H1 (cell line): ENCODE data around the gene AHRR. TPM values are rescaled to one million over a fixed set of nuclear protein-coding genes. Genes with fewer than 3 reads are reported as not detected.

Experiments
- CTCF ChIA-PET: fragments of 300-600 bp; sonication (Branson Sonifier 250); formaldehyde crosslinking; loops from one replicate; lab custom pipeline; 2021; ENCODE audit not compliant: partially characterized antibody; lab: Charles Lee
- POLR2A ChIA-PET: fragments of 300-600 bp; sonication (Branson Sonifier 250); formaldehyde crosslinking; loops from one replicate; lab custom pipeline; 2021; ENCODE audit warnings: inconsistent platforms; ENCODE audit not compliant: partially characterized antibody; lab: Charles Lee
- DNase-seq, 2 experiments: peaks; one replicate each; pipeline versions ENCODE4 v3.0.0 to v3.0.0-alpha.2; 2010 to 2022; ENCODE audit warnings: low spot score in 2 of 2, low read depth in 1 of 2, mixed read lengths in 1 of 2
- FAIRE-seq: peaks from 2 replicates; lab custom pipeline; 2011; peaks lifted over from hg19 to GRCh38; lab: Jason Lieb, UNC
- H2AFZ ChIP-seq: 2 replicates; pipeline ENCODE4 v1.8.1; 2012; ENCODE audit warnings: low read length, inconsistent platforms
- H2AK5ac ChIP-seq: 2 replicates; pipeline ENCODE4 v1.6.1; 2013; ENCODE audit warnings: low read depth, low read length
- H2BK120ac ChIP-seq: replicated peaks from 2 replicates; pipeline ENCODE3; 2013; ENCODE audit warnings: low read depth, low read length, inconsistent platforms
- H2BK12ac ChIP-seq: 2 replicates; pipeline ENCODE4 v1.6.1; 2013; ENCODE audit warnings: low read depth, low read length
- H2BK15ac ChIP-seq: 2 replicates; pipeline ENCODE4 v1.6.1; 2013; ENCODE audit warnings: low read length
- H2BK20ac ChIP-seq: 2 replicates; pipeline ENCODE4 v1.6.1; 2013; ENCODE audit warnings: low read length
- H2BK5ac ChIP-seq: 2 replicates; pipeline ENCODE4 v1.6.1; 2013; ENCODE audit warnings: low read depth, low read length
- H3K14ac ChIP-seq: 2 replicates; pipeline ENCODE4 v1.6.1; 2013; ENCODE audit warnings: inconsistent platforms; ENCODE audit not compliant: insufficient read length
- H3K18ac ChIP-seq: 2 replicates; pipeline ENCODE4 v1.6.1; 2013; ENCODE audit warnings: low read length; ENCODE audit errors: extremely low read depth
- H3K23ac ChIP-seq: 2 replicates; pipeline ENCODE4 v1.6.1; 2013; ENCODE audit warnings: inconsistent platforms; ENCODE audit not compliant: insufficient read length
- H3K23me2 ChIP-seq: 2 replicates; pipeline ENCODE4 v1.6.1; 2013; ENCODE audit warnings: low read depth, low read length
- H3K27ac ChIP-seq: 2 replicates; pipeline ENCODE4 v1.6.1; 2011; ENCODE audit warnings: low read depth, low read length, inconsistent platforms
- H3K27me3 ChIP-seq, 4 experiments: replicated peaks in 1 of 4; 1 replicate in 1 of 4; 2 replicates in 3 of 4; pipeline versions ENCODE4 v1.6.1 to v1.8.1; 2011 to 2013; ENCODE audit warnings: low read length in 3 of 4, mild to moderate bottlenecking in 3 of 4, inconsistent platforms in 2 of 4, mixed read lengths in 2 of 4, moderate library complexity in 1 of 4; ENCODE audit not compliant: control insufficient read depth in 3 of 4, insufficient read depth in 3 of 4; ENCODE audit errors: extremely low read depth in 1 of 4
- H3K36me3 ChIP-seq, 4 experiments: 2 replicates each; pipeline versions ENCODE4 v1.6.1 to v1.8.1; 2011 to 2013; ENCODE audit warnings: mild to moderate bottlenecking in 4 of 4, low read length in 3 of 4, moderate library complexity in 2 of 4, control low read depth in 1 of 4, inconsistent platforms in 1 of 4; ENCODE audit not compliant: insufficient read depth in 4 of 4, control insufficient read depth in 2 of 4
- H3K4ac ChIP-seq: replicated peaks from 2 replicates; pipeline ENCODE3; 2013; ENCODE audit warnings: low read length, low read depth, mixed read lengths, inconsistent platforms; ENCODE audit not compliant: insufficient read length
- H3K4me1 ChIP-seq, 4 experiments: replicated peaks in 1 of 4; 1 replicate in 1 of 4; 2 replicates in 3 of 4; pipeline versions ENCODE4 v1.6.1 to v1.8.1; 2011 to 2013; ENCODE audit warnings: low read length in 3 of 4, inconsistent platforms in 2 of 4, mixed read lengths in 1 of 4; ENCODE audit not compliant: insufficient read depth in 4 of 4, control insufficient read depth in 3 of 4
- H3K4me2 ChIP-seq, 2 experiments: 2 replicates each; pipeline versions ENCODE4 v1.6.1 to v1.8.1; 2011 to 2013; ENCODE audit warnings: low read depth in 2 of 2, low read length in 2 of 2, control low read depth in 1 of 2, inconsistent platforms in 1 of 2, mild to moderate bottlenecking in 1 of 2; ENCODE audit not compliant: insufficient read depth in 1 of 2
- H3K4me3 ChIP-seq, 4 experiments: fragments of 200-600, 300-600 bp in 1 of 4; sonication (generic), shearing (Covaris generic), sonication (Bioruptor Twin) in 1 of 4; 2 replicates each; pipeline versions ENCODE4 v1.5.1 to v1.8.1; 2011 to 2016; ENCODE audit warnings: low read length in 4 of 4, low read depth in 3 of 4, control low read depth in 2 of 4, inconsistent platforms in 2 of 4, mild to moderate bottlenecking in 2 of 4, mixed read lengths in 1 of 4, moderate library complexity in 1 of 4; ENCODE audit not compliant: insufficient read depth in 2 of 4; ENCODE audit errors: extremely low read depth in 1 of 4
- H3K56ac ChIP-seq: replicated peaks from 2 replicates; pipeline ENCODE3; 2013; ENCODE audit warnings: low read depth, mild to moderate bottlenecking, mixed read lengths, low read length, inconsistent platforms; ENCODE audit not compliant: insufficient read length
- H3K79me1 ChIP-seq: 2 replicates; pipeline ENCODE4 v1.6.1; 2013; ENCODE audit warnings: low read depth, low read length, control low read depth
- H3K79me2 ChIP-seq, 2 experiments: 2 replicates each; pipeline versions ENCODE4 v1.6.1 to v1.8.1; 2012 to 2013; ENCODE audit warnings: low read length in 2 of 2, mild to moderate bottlenecking in 2 of 2, inconsistent platforms in 1 of 2; ENCODE audit not compliant: insufficient read depth in 2 of 2, control insufficient read depth in 1 of 2
- H3K9ac ChIP-seq, 4 experiments: replicated peaks in 1 of 4; 1 replicate in 1 of 4; 2 replicates in 3 of 4; pipeline versions ENCODE4 v1.6.1 to v1.8.1; 2011 to 2013; ENCODE audit warnings: low read depth in 3 of 4, low read length in 3 of 4, control low read depth in 2 of 4, mild to moderate bottlenecking in 2 of 4, moderate library complexity in 2 of 4, inconsistent platforms in 1 of 4; ENCODE audit errors: extremely low read depth in 1 of 4
- H3K9me3 ChIP-seq, 2 experiments: 2 replicates each; pipeline versions ENCODE4 v1.6.1 to v1.8.1; 2012 to 2013; ENCODE audit warnings: mild to moderate bottlenecking in 2 of 2, moderate library complexity in 2 of 2, control low read depth in 1 of 2, inconsistent platforms in 1 of 2, low read depth in 1 of 2, low read length in 1 of 2, mixed read lengths in 1 of 2; ENCODE audit not compliant: insufficient read depth in 2 of 2
- H4K20me1 ChIP-seq, 2 experiments: replicated peaks in 1 of 2; 2 replicates each; pipeline versions ENCODE3 to v1.8.1; 2011 to 2013; ENCODE audit warnings: inconsistent platforms in 2 of 2, low read length in 2 of 2, mild to moderate bottlenecking in 1 of 2; ENCODE audit not compliant: insufficient read depth in 2 of 2, control insufficient read depth in 1 of 2
- H4K5ac ChIP-seq: 2 replicates; pipeline ENCODE4 v1.6.1; 2013; ENCODE audit warnings: low read length, low read depth, mixed read lengths, inconsistent platforms; ENCODE audit not compliant: insufficient read length
- H4K8ac ChIP-seq: 2 replicates; pipeline ENCODE4 v1.8.0; 2013; ENCODE audit warnings: mild to moderate bottlenecking, moderate library complexity, low read length, inconsistent platforms; ENCODE audit not compliant: insufficient read depth; ENCODE audit errors: extremely low read depth
- H4K91ac ChIP-seq: replicated peaks from 2 replicates; pipeline ENCODE3; 2013; ENCODE audit warnings: low read length, mixed read lengths, inconsistent platforms; ENCODE audit not compliant: insufficient read length
- ASH2L ChIP-seq: fragments of 200-600, 300-600 bp; sonication (generic); IDR thresholded peaks from one replicate; pipeline ENCODE4 v1.7.1; 2017; ENCODE audit warnings: low read length
- CBX8 ChIP-seq: fragments of 300-800, 300-1000 bp; sonication (generic); IDR thresholded peaks from 2 replicates; pipeline ENCODE4 v1.7.1; 2016; ENCODE audit warnings: low read depth, low read length, borderline replicate concordance
- CHD1 ChIP-seq: IDR thresholded peaks from 2 replicates; pipeline ENCODE4 v1.6.1; 2012; ENCODE audit warnings: low read depth, low read length, improper control_type of control experiment
- CTBP2 ChIP-seq: IDR thresholded peaks from 2 replicates; pipeline ENCODE4 v1.7.0; 2011; ENCODE audit warnings: borderline replicate concordance, mild to moderate bottlenecking, moderate library complexity, mixed read lengths, low read length; ENCODE audit not compliant: insufficient read depth, insufficient read length
- EP300 ChIP-seq, 2 experiments: IDR thresholded peaks; 1 replicate in 1 of 2; 2 replicates in 1 of 2; pipeline ENCODE4 v1.6.1; 2011 to 2012; ENCODE audit warnings: low read depth in 2 of 2, low read length in 2 of 2, mild to moderate bottlenecking in 2 of 2, borderline replicate concordance in 1 of 2, inconsistent platforms in 1 of 2, moderate library complexity in 1 of 2
- KDM4A ChIP-seq: IDR thresholded peaks from one replicate; pipeline ENCODE4 v1.7.1; 2012; ENCODE audit warnings: low read depth, mild to moderate bottlenecking, moderate library complexity, low read length, inconsistent platforms; ENCODE audit not compliant: severe bottlenecking
- RNF2 ChIP-seq: fragments of 200-900, 300-1000 bp; sonication (generic); IDR thresholded peaks from 2 replicates; pipeline ENCODE4 v1.7.1; 2016; ENCODE audit warnings: borderline replicate concordance, low read depth, mild to moderate bottlenecking, antibody characterized with exemption, low read length; ENCODE audit not compliant: poor library complexity, severe bottlenecking; ENCODE audit errors: missing control alignments
- SP4 ChIP-seq: IDR thresholded peaks from 2 replicates; pipeline ENCODE4 v1.6.1; 2012; ENCODE audit warnings: low read length, inconsistent platforms
- TAF7 ChIP-seq: optimal IDR thresholded peaks from 2 replicates; pipeline ENCODE3; 2011; ENCODE audit warnings: low read depth, mild to moderate bottlenecking, inconsistent platforms, low read length, moderate library complexity, borderline replicate concordance
- WGBS, 2 experiments: shearing (Covaris generic) in 1 of 2; methylation state at CpG; one replicate each; pipeline versions ENCODE4 v1.1.6 to v1.1.7; 2013 to 2015; ENCODE audit warnings: low lambda C conversion rate in 2 of 2, mixed read lengths in 2 of 2, inconsistent platforms in 1 of 2, low coverage in 1 of 2, missing lambda C conversion rate in 1 of 2; ENCODE audit not compliant: insufficient replicate concordance in 2 of 2, insufficient coverage in 1 of 2, insufficient read length in 1 of 2; ENCODE audit errors: extremely low coverage in 1 of 2, missing lambda C conversion rate in 1 of 2; 5-methylcytosine and 5-hydroxymethylcytosine counted together
- polyA plus RNA-seq, 7 experiments: library from polyadenylated mRNA; depleted of rRNA in 3 of 7; stranded (reverse) in 5 of 7; unstranded in 2 of 7; fragments of >200 nt in 5 of 7; fragments of 200-250 nt in 2 of 7; gene quantifications; 1 replicate in 5 of 7; 2 replicates in 1 of 7; 4 replicates in 1 of 7; pipeline versions ENCODE4 v1.2.1 to v1.2.3, GENCODE V29; 2011 to 2013; ENCODE audit warnings: missing spikeins in 2 of 7, mixed read lengths in 2 of 7
- total RNA-seq: library from RNA; stranded (reverse); fragmentation: NEBNext Ultra II Directional; extraction: Animal tissue kit (Norgen Biotek cat#: 25700); gene quantifications from 2 replicates; pipeline ENCODE4 v1.2.1, GENCODE V29; 2021

AHRR gene
- total and polyA plus RNA-seq, 2 of the 8 experiments (the other 6 are each of a cell fraction or from before 2014, with no cell fraction given), result 0.41 to 0.80 TPM

- H3K27me3 ChIP-seq, result peaks cover 0 to 1% (median 0%) of the 10 kb centered on the region in 4 experiments; a peak in 3 of 7 replicates
- POLR2A ChIA-PET, result interaction anchor here (0.8 to 1.1 kb wide), 2 partner anchors 10 to 12 kb away, joined by 4 read pairs; no protein-coding TSS in a partner anchor
- no peak overlapping the region for H3K4me3 ChIP-seq
- no peaks in the 10 kb centered on the region for H4K20me1 ChIP-seq
- 0 out of 2 replicates have a peak overlapping the region, but pooled peaks have one; percentile 9 for H2AK5ac ChIP-seq
- H4K91ac ChIP-seq, result peak overlapping the region; percentile 65
- H2AFZ ChIP-seq, result no peak overlapping the region
- TF ChIP-seq CHD1, result no peak
- no peak for TF ChIP-seq CBX8
- no peak for TF ChIP-seq KDM4A
- TF ChIP-seq RNF2, result no peak
- no peak for TF ChIP-seq SP4
- no peak for TF ChIP-seq TAF7
- no peak for TF ChIP-seq EP300 (IDR thresholded peaks at IDR 0.05; ENCODE audit: borderline replicate concordance in 1 of 2, low read depth in 2 of 2, low read length in 2 of 2)
- no peak for TF ChIP-seq ASH2L
- TF ChIP-seq CTBP2, result no peak
- TF ChIP-seq, all 59 proteins: peak for 0
- H2BK15ac ChIP-seq, result no peak overlapping the region
- no peaks in the 10 kb centered on the region for H3K79me2 ChIP-seq
- H3K9ac ChIP-seq, result no peak overlapping the region
- DNase-seq, result no peak
- H3K36me3 ChIP-seq, result no peaks in the 10 kb centered on the region
- FAIRE-seq, result no peak
- H3K9me3 ChIP-seq, result no peaks in the 10 kb centered on the region
- H3K23ac ChIP-seq, result no peak overlapping the region
- H3K27ac ChIP-seq, result no peak overlapping the region
- H4K5ac ChIP-seq, result no peak overlapping the region
- CTCF ChIA-PET, result interaction anchor here (0.8 to 1.9 kb wide), 5 partner anchors 10 to 158 kb away, joined by 3 to 6 read pairs (median 3); no protein-coding TSS in a partner anchor
- H2BK12ac ChIP-seq, result no peak overlapping the region
- no peak overlapping the region for H4K8ac ChIP-seq
- peaks cover 0 to 16% (median 11%) of the 10 kb centered on the region in 4 experiments; a peak in 5 of 7 replicates for H3K4me1 ChIP-seq
- no peaks in the 10 kb centered on the region for H3K23me2 ChIP-seq
- no peak overlapping the region for H2BK120ac ChIP-seq
- no peaks in the 10 kb centered on the region for H3K79me1 ChIP-seq
- H3K56ac ChIP-seq, result no peak overlapping the region
- H3K14ac ChIP-seq, result no peak overlapping the region
- H3K4ac ChIP-seq, result no peak overlapping the region
- H2BK5ac ChIP-seq, result peak overlapping the region; percentile 24; the same call in 1 of the 2 replicates
- H2BK20ac ChIP-seq, result no peak overlapping the region
- WGBS, 2 experiments, result 92% methylated on average over 24 of the region's 24 CpGs; no CpG with 5 or more reads in 1 of the 2 experiments
- no peak overlapping the region for H3K18ac ChIP-seq
- no peak overlapping the region for H3K4me2 ChIP-seq
Measured at GRCh38 chr5:401146-402034, 79.9 kb downstream of the AHRR start.
